MM.1S (cell line): Measurements from ENCODE around the gene NDUFAF2.

Source experiments
- DNase-seq: peaks from one replicate; pipeline ENCODE4 v3.0.0-alpha.2; 2015
- H2AFZ ChIP-seq: fragments of 300-600 bp; sonication (generic); 2 replicates; pipeline ENCODE4 v1.6.0; 2016; ENCODE audit warnings: antibody characterized with exemption, low read length
- H3F3A ChIP-seq: fragments of 300-600 bp; sonication (generic); 2 replicates; pipeline ENCODE4 v1.6.1; 2016; ENCODE audit warnings: mild to moderate bottlenecking, antibody characterized with exemption, low read length, moderate library complexity, mixed read lengths; ENCODE audit not compliant: insufficient read depth
- H3K27ac ChIP-seq: fragments of 300-600 bp; sonication (generic); 2 replicates; pipeline ENCODE4 v1.5.1; 2016; ENCODE audit warnings: mild to moderate bottlenecking, low read length
- H3K27me3 ChIP-seq: fragments of 300-600 bp; sonication (generic); replicated peaks from 2 replicates; pipeline ENCODE4 v1.6.0; 2016; ENCODE audit warnings: low read length; ENCODE audit not compliant: insufficient read depth
- H3K36me3 ChIP-seq: fragments of 300-600 bp; sonication (generic); replicated peaks from 2 replicates; pipeline ENCODE4 v1.6.1; 2016; ENCODE audit warnings: mild to moderate bottlenecking, low read length, mixed read lengths; ENCODE audit not compliant: insufficient read depth
- H3K4me1 ChIP-seq: fragments of 300-600 bp; sonication (generic); 2 replicates; pipeline ENCODE4 v1.6.1; 2016; ENCODE audit warnings: low read length, mixed read lengths
- H3K4me2 ChIP-seq: fragments of 300-600 bp; sonication (generic); 2 replicates; pipeline ENCODE4 v1.6.0; 2016; ENCODE audit warnings: low read depth, low read length
- H3K4me3 ChIP-seq: fragments of 300-600 bp; sonication (generic); 2 replicates; pipeline ENCODE4 v1.5.1; 2016; ENCODE audit warnings: low read length, mixed read lengths
- H3K79me2 ChIP-seq: fragments of 300-600 bp; sonication (generic); 2 replicates; pipeline ENCODE4 v1.6.1; 2016; ENCODE audit warnings: mixed run types, low read length, mixed read lengths
- H3K9ac ChIP-seq: fragments of 300-600 bp; sonication (generic); 2 replicates; pipeline ENCODE4 v1.6.1; 2016; ENCODE audit warnings: low read length, mixed read lengths
- H3K9me2 ChIP-seq: fragments of 300-600 bp; sonication (generic); replicated peaks from 2 replicates; pipeline ENCODE4 v1.6.1; 2016; ENCODE audit warnings: mild to moderate bottlenecking, low read length, mixed read lengths; ENCODE audit not compliant: insufficient read depth
- H3K9me3 ChIP-seq: fragments of 300-600 bp; sonication (generic); replicated peaks from 2 replicates; pipeline ENCODE4 v1.6.1; 2016; ENCODE audit warnings: mild to moderate bottlenecking, low read length, mixed read lengths; ENCODE audit not compliant: insufficient read depth
- H4K20me1 ChIP-seq: fragments of 300-600 bp; sonication (generic); 2 replicates; pipeline ENCODE4 v1.6.1; 2016; ENCODE audit warnings: mild to moderate bottlenecking, low read length, moderate library complexity, mixed read lengths; ENCODE audit not compliant: insufficient read depth
- CTCF ChIP-seq: fragments of 300-600 bp; sonication (generic); IDR thresholded peaks from 2 replicates; pipeline ENCODE4 v1.5.1; 2016; ENCODE audit warnings: antibody characterized with exemption, low read length, mixed read lengths
- EZH2 ChIP-seq: fragments of 300-600 bp; sonication (generic); optimal IDR thresholded peaks from 2 replicates; pipeline ENCODE3; 2017; ENCODE audit warnings: low read depth, mild to moderate bottlenecking, antibody characterized with exemption, low read length, mixed read lengths
- EZH2phosphoT487 ChIP-seq: fragments of 300-600 bp; sonication (generic); IDR thresholded peaks from 2 replicates; pipeline ENCODE4 v1.6.1; 2018; ENCODE audit warnings: antibody characterized with exemption, low read length

Gene NDUFAF2

GRCh38 chr5:61141801-61142200, 196.8 kb downstream of the NDUFAF2 start:
- H3K4me2 ChIP-seq: no peak overlapping the region
- H3K9me2 ChIP-seq: no peaks in the 10 kb centered on the region
- TF ChIP-seq EZH2: no peak
- no peaks in the 10 kb centered on the region for H3K79me2 ChIP-seq
- no peaks in the 10 kb centered on the region for H3K27me3 ChIP-seq
- H3K4me3 ChIP-seq: no peak overlapping the region
- no peaks in the 10 kb centered on the region for H4K20me1 ChIP-seq
- no peak overlapping the region for H3K9ac ChIP-seq
- H3F3A ChIP-seq: no peaks in the 10 kb centered on the region
- H3K4me1 ChIP-seq: no peaks in the 10 kb centered on the region
- no peaks in the 10 kb centered on the region for H3K9me3 ChIP-seq
- DNase-seq: no peak
- H2AFZ ChIP-seq: no peak overlapping the region
- H3K36me3 ChIP-seq: no peaks in the 10 kb centered on the region
- no peak overlapping the region for H3K27ac ChIP-seq

GRCh38 chr5:61142391-61142790, 197.4 kb downstream of the NDUFAF2 start:
- Histone ChIP-seq H3K27ac (no peak overlapping the region), H3F3A (no peaks in the 10 kb centered on the region), H3K4me3 (no peak overlapping the region), H3K4me1 (no peaks in the 10 kb centered on the region), H3K27me3 (no peaks in the 10 kb centered on the region), H3K4me2 (no peak overlapping the region), H3K36me3 (no peaks in the 10 kb centered on the region), H3K9me3 (no peaks in the 10 kb centered on the region), H2AFZ (no peak overlapping the region), H3K9me2 (no peaks in the 10 kb centered on the region), H4K20me1 (no peaks in the 10 kb centered on the region), H3K9ac (no peak overlapping the region), H3K79me2 (no peaks in the 10 kb centered on the region)
- no peak for TF ChIP-seq EZH2phosphoT487
- TF ChIP-seq EZH2: no peak
- no peak for TF ChIP-seq CTCF
- DNase-seq: no peak

- Histone ChIP-seq H4K20me1 (no peaks in the 10 kb centered on the region), H3K9me3 (no peaks in the 10 kb centered on the region)
These were observed 197.8 kb downstream of the NDUFAF2 start for GRCh38 chr5:61142811-61143210.

More at GRCh38 chr5:61142811-61143210, 197.8 kb downstream of the NDUFAF2 start:
- H3K27ac ChIP-seq: no peak overlapping the region
- no peak for DNase-seq
- no peaks in the 10 kb centered on the region for H3K79me2 ChIP-seq
- H3K9ac ChIP-seq: no peak overlapping the region
- H3K27me3 ChIP-seq: no peaks in the 10 kb centered on the region
- H3K4me1 ChIP-seq: no peaks in the 10 kb centered on the region
- H3K36me3 ChIP-seq: no peaks in the 10 kb centered on the region
- H3K4me2 ChIP-seq: no peak overlapping the region
- H3F3A ChIP-seq: no peaks in the 10 kb centered on the region
- H2AFZ ChIP-seq: no peak overlapping the region
- no peaks in the 10 kb centered on the region for H3K9me2 ChIP-seq
- no peak overlapping the region for H3K4me3 ChIP-seq
- TF ChIP-seq EZH2 (no peak), EZH2phosphoT487 (no peak), CTCF (no peak)
